ENCODE measurements around the gene RAB20.

DNA sequence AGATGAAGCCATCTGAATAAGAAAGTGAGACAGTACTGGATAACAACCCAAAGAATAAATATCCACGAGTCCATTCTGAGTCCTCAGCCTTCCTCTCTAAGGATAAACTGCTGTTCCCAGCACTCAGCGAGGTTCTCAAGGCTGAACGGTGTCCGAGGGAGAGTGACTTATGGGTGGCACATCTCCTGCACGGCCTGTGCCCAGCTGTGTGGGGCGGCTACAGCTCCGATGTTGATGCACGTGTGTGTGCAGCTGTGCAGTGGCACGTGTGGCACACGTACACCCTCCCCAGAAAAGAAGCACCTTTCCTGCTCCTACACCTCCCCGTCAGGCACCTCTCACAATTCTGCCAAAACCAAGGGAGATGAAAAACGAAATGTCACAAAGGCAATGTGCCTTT lies 45.0 kb downstream of the RAB20 start:
- TF ChIP-seq CTCF (IDR thresholded peaks at IDR 0.05; ENCODE audit: insufficient read depth, low read length) (no peak), REST (IDR thresholded peaks at IDR 0.05; ENCODE audit: insufficient replicate concordance, low read depth) (no peak), SPI1 (IDR thresholded peaks at IDR 0.05; ENCODE audit: borderline replicate concordance, low read depth) (no peak), GABPA (IDR thresholded peaks at IDR 0.05; ENCODE audit: low read depth) (no peak)
